IPS-18a (cell line): ENCODE measurements around the gene CERCAM.

Source experiments
- H3K27ac ChIP-seq: one replicate; pipeline ENCODE4 v1.5.1; 2013; ENCODE audit warnings: low read length
- H3K27me3 ChIP-seq: one replicate; pipeline ENCODE4 v1.6.1; 2013; ENCODE audit warnings: mild to moderate bottlenecking, low read length; ENCODE audit not compliant: control insufficient read depth, insufficient read depth
- H3K36me3 ChIP-seq: one replicate; pipeline ENCODE4 v1.6.1; 2013; ENCODE audit warnings: low read depth, low read length; ENCODE audit not compliant: control insufficient read depth
- H3K4me1 ChIP-seq: one replicate; pipeline ENCODE4 v1.6.1; 2013; ENCODE audit warnings: low read depth, low read length; ENCODE audit not compliant: control insufficient read depth
- H3K4me3 ChIP-seq: one replicate; pipeline ENCODE4 v1.5.1; 2013; ENCODE audit warnings: low read length
- H3K9ac ChIP-seq: one replicate; pipeline ENCODE4 v1.6.1; 2013; ENCODE audit warnings: mild to moderate bottlenecking, low read length, moderate library complexity
- H3K9me3 ChIP-seq: one replicate; pipeline ENCODE4 v1.6.1; 2013; ENCODE audit warnings: low read depth, low read length; ENCODE audit not compliant: control insufficient read depth

CERCAM gene

DNA sequence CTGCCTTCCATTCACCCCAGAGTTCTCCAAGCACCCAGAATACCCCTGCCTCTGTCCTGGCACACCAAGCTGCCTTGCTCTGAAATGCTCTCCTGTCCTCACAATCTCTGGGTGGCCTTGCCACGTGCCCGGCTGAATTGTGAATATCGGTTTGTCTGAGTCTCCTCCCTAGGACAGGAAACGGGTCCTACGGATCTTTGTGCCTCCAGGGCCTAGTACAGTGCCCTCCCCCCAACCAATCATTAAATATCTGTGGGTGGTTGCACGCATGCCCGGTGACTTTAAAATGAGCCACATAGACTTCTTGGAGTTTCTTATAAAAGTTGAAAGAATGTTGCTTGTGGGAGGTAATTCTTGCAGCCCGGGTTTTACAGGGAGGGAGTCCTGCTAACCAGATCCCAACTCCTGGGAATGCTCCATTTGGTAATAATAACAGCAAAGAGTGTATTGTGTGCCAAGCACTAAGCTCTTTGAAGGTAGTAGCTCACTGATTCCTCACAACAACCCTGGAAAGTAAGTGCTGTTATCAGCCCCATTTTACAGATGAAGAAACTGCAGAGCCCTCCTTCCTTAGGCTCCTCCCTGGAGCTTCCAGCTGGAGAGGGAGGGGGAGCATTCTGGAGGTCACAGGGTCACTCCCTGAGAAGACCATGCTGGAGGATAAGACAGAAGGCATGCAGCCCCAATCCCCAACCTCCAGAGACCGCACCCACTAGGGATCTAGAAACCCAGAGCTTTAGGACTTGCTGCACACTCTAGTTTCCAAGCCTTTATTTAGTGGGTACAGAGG, 26.1 kb upstream of the CERCAM start:
- no peaks in the 10 kb centered on the region for H3K36me3 ChIP-seq
- no peak overlapping the region for H3K4me3 ChIP-seq
- no peak overlapping the region for H3K9ac ChIP-seq
- H3K27me3 ChIP-seq: peaks cover 100% of the 10 kb centered on the region
- H3K4me1 ChIP-seq: peaks cover 52% of the 10 kb centered on the region
- no peaks in the 10 kb centered on the region for H3K9me3 ChIP-seq
- H3K27ac ChIP-seq: no peak overlapping the region

DNA sequence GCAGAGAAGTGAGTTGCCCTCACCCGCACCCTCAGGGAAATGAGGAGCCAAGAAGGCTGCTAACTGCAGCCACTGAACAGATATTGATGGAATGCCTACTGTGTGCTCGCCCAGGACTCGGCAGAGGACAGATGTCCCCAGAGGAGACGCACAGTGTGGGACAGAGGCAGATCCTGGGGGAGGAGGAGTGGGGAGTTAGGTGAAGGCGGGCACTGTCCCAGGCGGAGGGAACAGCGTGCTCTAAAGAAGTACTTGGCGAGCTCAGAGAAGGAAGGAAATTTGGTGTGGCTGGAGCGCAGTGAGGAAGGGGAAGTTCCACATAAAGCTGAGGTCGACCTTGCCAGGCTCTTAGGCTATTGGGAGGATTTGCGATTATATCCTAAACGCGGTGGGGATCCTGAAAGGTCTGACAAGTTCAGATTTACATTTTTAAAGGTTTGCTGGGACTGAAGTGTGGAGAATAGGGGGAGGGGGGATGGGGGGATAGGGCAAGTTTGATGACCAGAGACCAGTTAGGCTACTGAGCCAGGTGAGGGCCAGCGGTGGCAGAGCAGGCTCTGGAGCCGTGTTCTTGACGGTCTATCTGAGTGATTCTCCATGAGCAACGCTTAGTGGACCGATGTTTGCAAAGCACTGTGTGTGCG, 23.6 kb upstream of the CERCAM start:
- Histone ChIP-seq H3K9ac (no peak overlapping the region), H3K9me3 (no peaks in the 10 kb centered on the region), H3K4me3 (no peak overlapping the region), H3K36me3 (no peaks in the 10 kb centered on the region), H3K4me1 (peaks cover 28% of the 10 kb centered on the region), H3K27me3 (peaks cover 100% of the 10 kb centered on the region), H3K27ac (no peak overlapping the region)

- H3K9ac ChIP-seq: no peak overlapping the region
- H3K27ac ChIP-seq: no peak overlapping the region
- no peak overlapping the region for H3K4me3 ChIP-seq
- H3K36me3 ChIP-seq: no peaks in the 10 kb centered on the region
- peaks cover 100% of the 10 kb centered on the region for H3K27me3 ChIP-seq
- H3K4me1 ChIP-seq: peaks cover 27% of the 10 kb centered on the region
- H3K9me3 ChIP-seq: no peaks in the 10 kb centered on the region
Observed at GRCh38 chr9:128397831-128398230, 22.8 kb upstream of the CERCAM start.

DNA sequence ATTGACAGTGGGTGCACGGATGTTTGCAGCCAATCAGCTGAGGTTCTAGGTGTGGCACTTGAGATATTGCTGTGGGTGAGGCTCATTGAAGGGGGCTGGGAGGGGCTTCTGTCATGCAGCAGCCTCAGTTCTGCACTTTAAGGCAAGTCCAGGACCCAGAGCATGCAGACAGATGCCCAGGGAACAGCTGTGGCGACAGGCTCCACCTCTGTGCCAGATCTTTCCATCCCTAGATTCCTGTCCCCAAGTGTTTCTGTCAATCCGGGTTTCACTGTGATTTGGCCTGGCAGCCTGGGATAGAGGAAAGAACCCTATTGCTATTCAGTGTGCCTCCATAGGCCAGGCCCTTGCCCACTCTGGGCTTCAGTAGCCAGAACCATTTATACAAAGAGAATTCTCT, 20.8 kb upstream of the CERCAM start:
- peaks cover 100% of the 10 kb centered on the region for H3K27me3 ChIP-seq

GRCh38 chr9:128404560-128404959, 16.1 kb upstream of the CERCAM start:
- H3K4me3 ChIP-seq: no peak overlapping the region
- H3K27me3 ChIP-seq: peaks cover 100% of the 10 kb centered on the region
- no peak overlapping the region for H3K9ac ChIP-seq
- no peaks in the 10 kb centered on the region for H3K36me3 ChIP-seq
- no peak overlapping the region for H3K27ac ChIP-seq
- H3K9me3 ChIP-seq: no peaks in the 10 kb centered on the region
- H3K4me1 ChIP-seq: peaks cover 24% of the 10 kb centered on the region

More for the DNA sequence above, 20.8 kb upstream of the CERCAM start:
- H3K36me3 ChIP-seq: no peaks in the 10 kb centered on the region
- peaks cover 15% of the 10 kb centered on the region for H3K4me1 ChIP-seq
- no peak overlapping the region for H3K27ac ChIP-seq
- H3K9me3 ChIP-seq: no peaks in the 10 kb centered on the region
- H3K9ac ChIP-seq: no peak overlapping the region
- no peak overlapping the region for H3K4me3 ChIP-seq

DNA sequence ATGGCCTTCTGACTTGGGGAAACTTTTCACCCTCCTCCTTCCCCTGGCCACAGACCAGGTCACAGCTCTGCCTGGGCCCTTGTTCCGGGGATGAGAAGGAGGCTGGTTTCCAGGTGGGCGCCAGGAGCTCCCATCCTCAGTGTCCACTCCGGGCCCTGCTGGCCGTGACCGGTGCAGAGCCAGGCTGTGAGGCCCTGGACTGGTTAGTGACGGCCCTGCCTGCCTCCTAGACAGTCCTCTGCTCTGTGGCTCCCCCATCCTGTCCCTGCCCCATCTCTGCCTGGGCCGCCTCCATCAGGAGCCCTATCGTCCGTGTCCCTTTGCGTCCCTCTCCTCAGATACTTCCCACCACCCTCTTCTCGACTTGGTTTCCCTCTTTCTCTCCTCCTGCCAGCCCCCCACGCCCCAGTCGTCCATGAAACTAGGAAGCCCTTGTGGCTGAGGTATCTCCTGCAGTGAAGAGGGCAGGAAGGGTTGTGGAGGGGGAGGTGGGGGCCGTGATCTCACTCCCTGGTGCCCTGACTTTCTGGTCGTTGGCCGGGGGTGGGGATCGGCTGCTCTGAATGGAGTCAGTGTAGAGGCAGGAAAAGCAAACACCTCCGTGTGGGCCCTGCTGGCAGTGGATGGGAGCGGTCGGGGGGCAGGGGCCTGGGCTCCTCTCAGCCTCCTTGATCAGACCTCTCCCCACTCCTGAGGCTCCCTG, 15.4 kb upstream of the CERCAM start:
- Histone ChIP-seq H3K27ac (no peak overlapping the region), H3K36me3 (no peaks in the 10 kb centered on the region), H3K27me3 (peaks cover 100% of the 10 kb centered on the region), H3K9me3 (no peaks in the 10 kb centered on the region), H3K4me3 (no peak overlapping the region), H3K9ac (no peak overlapping the region), H3K4me1 (peaks cover 27% of the 10 kb centered on the region)

GRCh38 chr9:128405780-128406171, 14.9 kb upstream of the CERCAM start:
- Histone ChIP-seq H3K27ac (no peak overlapping the region), H3K36me3 (no peaks in the 10 kb centered on the region), H3K9me3 (no peaks in the 10 kb centered on the region), H3K4me3 (no peak overlapping the region), H3K9ac (no peak overlapping the region), H3K4me1 (peaks cover 27% of the 10 kb centered on the region), H3K27me3 (peaks cover 100% of the 10 kb centered on the region)

DNA sequence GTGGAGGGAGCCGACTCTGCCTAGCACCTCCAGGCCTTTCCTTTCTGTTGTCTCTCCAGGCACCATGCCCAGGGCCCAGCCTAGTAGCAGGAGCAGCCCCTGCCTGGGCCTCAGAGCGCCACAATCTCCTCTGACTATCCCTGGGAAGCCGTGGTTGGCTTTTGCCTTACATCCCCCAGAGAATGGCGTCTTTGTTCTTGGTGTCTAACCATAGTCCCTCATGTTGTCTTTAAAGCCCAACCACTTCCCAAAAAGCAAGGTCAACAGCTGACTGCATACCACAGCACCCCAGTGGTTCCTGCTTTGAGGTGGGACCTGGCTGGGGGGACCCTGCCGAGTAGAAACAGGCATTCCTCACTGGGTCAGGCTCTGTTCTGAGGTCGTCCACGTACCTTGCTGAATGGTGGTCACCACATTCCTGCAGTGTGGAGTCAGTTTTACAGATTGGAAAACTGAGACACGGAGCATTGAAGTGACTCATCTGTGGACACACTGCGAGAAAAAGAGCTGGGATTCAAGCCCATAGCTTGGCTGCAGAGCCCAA, 13.7 kb upstream of the CERCAM start:
- Histone ChIP-seq H3K4me3 (no peak overlapping the region), H3K36me3 (no peaks in the 10 kb centered on the region), H3K27me3 (peaks cover 100% of the 10 kb centered on the region), H3K4me1 (peaks cover 27% of the 10 kb centered on the region), H3K9ac (no peak overlapping the region), H3K9me3 (no peaks in the 10 kb centered on the region), H3K27ac (no peak overlapping the region)

DNA sequence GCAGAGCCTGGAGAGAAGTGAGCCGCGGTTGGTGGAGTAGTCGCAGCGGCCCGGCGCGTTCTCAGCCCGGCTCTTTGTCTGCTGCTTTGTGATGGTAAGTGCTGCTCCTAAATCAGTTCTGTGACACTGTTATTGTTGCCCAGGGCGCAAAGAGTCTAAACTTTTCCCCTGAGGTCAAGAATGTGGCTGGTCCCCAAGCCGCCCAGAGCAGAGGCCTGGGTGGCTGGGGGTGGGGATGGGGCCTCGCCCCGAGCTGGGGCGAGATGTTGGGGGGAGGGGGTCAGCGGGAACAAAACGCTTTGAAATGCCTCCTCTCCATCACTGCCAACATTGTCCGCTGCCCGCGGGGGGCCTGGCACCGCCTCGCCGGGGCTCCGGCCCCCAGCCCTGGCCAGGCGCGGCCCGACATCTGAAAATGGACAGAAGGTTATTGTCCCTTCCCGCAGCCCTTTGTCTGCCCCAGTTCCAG, 11.7 kb upstream of the CERCAM start:
- Histone ChIP-seq H3K27me3 (peaks cover 98% of the 10 kb centered on the region), H3K4me1 (peaks cover 31% of the 10 kb centered on the region), H3K9me3 (no peaks in the 10 kb centered on the region), H3K27ac (no peak overlapping the region), H3K36me3 (no peaks in the 10 kb centered on the region), H3K4me3 (no peak overlapping the region), H3K9ac (no peak overlapping the region)

DNA sequence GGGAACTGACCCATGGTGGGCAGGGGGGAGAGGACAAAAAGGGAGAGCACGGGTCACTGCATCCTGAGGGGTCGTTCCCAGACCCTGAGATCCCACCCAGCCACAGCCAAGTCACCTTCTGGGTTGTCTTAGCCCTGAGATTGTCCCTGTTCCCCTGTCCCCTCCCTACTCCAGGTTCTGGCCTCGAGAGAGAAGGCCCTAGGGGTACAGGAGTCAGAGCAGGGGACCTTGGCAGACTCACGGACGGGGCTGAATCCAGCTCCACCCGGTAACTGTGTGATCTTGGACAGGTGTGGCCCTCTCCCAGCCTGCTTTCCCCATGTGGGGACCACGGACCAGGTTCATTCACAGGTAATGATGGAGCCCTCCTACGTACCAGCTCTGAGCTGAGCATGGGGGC, 11.2 kb upstream of the CERCAM start:
- Histone ChIP-seq H3K4me3 (no peak overlapping the region), H3K9me3 (no peaks in the 10 kb centered on the region), H3K27me3 (peaks cover 98% of the 10 kb centered on the region), H3K27ac (no peak overlapping the region), H3K36me3 (no peaks in the 10 kb centered on the region), H3K9ac (no peak overlapping the region), H3K4me1 (peaks cover 31% of the 10 kb centered on the region)

DNA sequence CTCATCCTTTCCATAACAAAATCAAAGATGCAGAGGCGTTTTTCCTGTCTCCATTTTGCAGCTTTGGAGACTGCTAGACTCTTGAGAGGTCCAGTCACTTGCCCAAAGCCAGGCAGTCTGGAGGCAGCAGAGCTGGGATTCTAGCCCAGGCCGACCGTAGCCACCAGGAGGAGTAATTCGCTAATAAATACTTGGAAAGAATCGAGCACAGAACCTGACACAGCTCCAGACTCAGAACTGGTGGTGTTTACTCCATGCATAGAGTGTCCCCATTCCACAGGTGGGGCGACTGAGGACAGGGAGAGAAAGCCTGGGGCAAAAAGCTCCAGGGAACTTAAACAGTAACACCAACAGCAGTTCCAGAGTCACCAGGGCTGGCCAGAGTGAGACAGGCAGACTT, 10.7 kb upstream of the CERCAM start:
- Histone ChIP-seq H3K27ac (no peak overlapping the region), H3K9me3 (no peaks in the 10 kb centered on the region), H3K4me3 (no peak overlapping the region), H3K4me1 (peaks cover 31% of the 10 kb centered on the region), H3K27me3 (peaks cover 98% of the 10 kb centered on the region), H3K9ac (no peak overlapping the region), H3K36me3 (no peaks in the 10 kb centered on the region)
